Measurements from ENCODE around the gene MXD1.
A peak's percentile ranks its signal among the peaks of the same experiment; 100 is the strongest.
"Not testable (repeated sequence)": the region's sequence is repeated elsewhere in the genome, so short reads cannot be mapped to it uniquely, and the experiment has no call there.

Gene MXD1

GRCh38 chr2:69914950-69915945, at the start of gene MXD1:
TSS of gene MXD1 (plus strand) at chr2:69915109. CDS start at chr2:69915331, 222 bp downstream.
- DNase-seq (ENCODE audit: low read depth in 2 of 2), result no peak

- DNase-seq (ENCODE audit: low read depth in 2 of 2), result no peak
Observed at GRCh38 chr2:69888451-69888850, 26.5 kb upstream of the MXD1 start.

GRCh38 chr2:69889302-69889701, 25.6 kb upstream of the MXD1 start:
- DNase-seq (ENCODE audit: low read depth in 2 of 2), result no peak

- no peak for DNase-seq (ENCODE audit: low read depth in 2 of 2)
Observed at GRCh38 chr2:69890881-69891280, 24.0 kb upstream of the MXD1 start.

GRCh38 chr2:69892838-69893424, 22.0 kb upstream of the MXD1 start:
- DNase-seq (ENCODE audit: low read depth in 2 of 2), result not testable (repeated sequence)

- DNase-seq (ENCODE audit: low read depth in 2 of 2), result peak; percentile 65 to 67
Observed at GRCh38 chr2:69893684-69894551, 21.0 kb upstream of the MXD1 start, which contains the start of gene SNRNP27. TSS of gene SNRNP27 (plus strand) at chr2:69893956. CDS start at chr2:69893985, 29 bp downstream.

GRCh38 chr2:69894737-69895136, 20.2 kb upstream of the MXD1 start:
- DNase-seq (ENCODE audit: low read depth in 2 of 2), result not testable (repeated sequence)

GRCh38 chr2:69902213-69902922, 12.5 kb upstream of the MXD1 start:
- DNase-seq (ENCODE audit: low read depth in 2 of 2), result no peak

- no peak for DNase-seq (ENCODE audit: low read depth in 2 of 2)
Observed at GRCh38 chr2:69907216-69907615, 7.7 kb upstream of the MXD1 start.

GRCh38 chr2:69911985-69912563, 2.8 kb upstream of the MXD1 start:
- no peak for DNase-seq (ENCODE audit: low read depth in 2 of 2)

GRCh38 chr2:69914164-69914949, 552 bp upstream of the MXD1 start:
- peak; percentile 99 to 100 for DNase-seq (ENCODE audit: low read depth in 2 of 2)

- DNase-seq (ENCODE audit: low read depth in 2 of 2), result no peak
Observed at GRCh38 chr2:69916106-69916505, 1.2 kb downstream of the MXD1 start.

- no peak for DNase-seq (ENCODE audit: low read depth in 2 of 2)
Observed at GRCh38 chr2:69917852-69918251, 2.9 kb downstream of the MXD1 start.

GRCh38 chr2:69918401-69918800, 3.5 kb downstream of the MXD1 start:
- DNase-seq (ENCODE audit: low read depth in 2 of 2), result no peak

- no peak for DNase-seq (ENCODE audit: low read depth in 2 of 2)
Observed at GRCh38 chr2:69923116-69923515, 8.2 kb downstream of the MXD1 start.

GRCh38 chr2:69926849-69927515, 12.1 kb downstream of the MXD1 start:
- DNase-seq (ENCODE audit: low read depth in 2 of 2), result no peak

- DNase-seq (ENCODE audit: low read depth in 2 of 2), result no peak
Observed at GRCh38 chr2:69931832-69932595, 17.1 kb downstream of the MXD1 start.

GRCh38 chr2:69932596-69932922, 17.6 kb downstream of the MXD1 start:
- no peak for DNase-seq (ENCODE audit: low read depth in 2 of 2)
